Loucy (cell line): ENCODE results near the gene ZNF750.

Experiments
- H2AFZ ChIP-seq: fragments of 200-600 bp; sonication (generic); 2 replicates; pipeline ENCODE4 v1.6.0; 2016; ENCODE audit warnings: antibody characterized with exemption, mild to moderate bottlenecking, low read length, moderate library complexity
- H3F3A ChIP-seq: fragments of 200-600 bp; 2 replicates; pipeline ENCODE4 v1.6.0; 2016; ENCODE audit warnings: antibody characterized with exemption, low read depth, mild to moderate bottlenecking
- H3K27me3 ChIP-seq: fragments of 200-600 bp; sonication (generic); 2 replicates; pipeline ENCODE4 v1.6.1; 2014; ENCODE audit warnings: low read length, mild to moderate bottlenecking; ENCODE audit not compliant: insufficient read depth, poor library complexity, severe bottlenecking
- H3K36me3 ChIP-seq: fragments of 200-600 bp; sonication (generic); 2 replicates; pipeline ENCODE4 v1.6.1; 2016; ENCODE audit warnings: low read length; ENCODE audit not compliant: insufficient read depth
- H3K4me1 ChIP-seq: fragments of 200-600 bp; sonication (generic); 2 replicates; pipeline ENCODE4 v1.5.1; 2014; ENCODE audit warnings: low read length, mild to moderate bottlenecking; ENCODE audit not compliant: insufficient read depth, poor library complexity, severe bottlenecking
- H3K4me2 ChIP-seq: fragments of 200-600 bp; sonication (generic); 2 replicates; pipeline ENCODE4 v1.6.0; 2014; ENCODE audit warnings: antibody characterized with exemption, low read length, low read depth, mild to moderate bottlenecking; ENCODE audit not compliant: poor library complexity, severe bottlenecking
- H3K4me3 ChIP-seq: fragments of 200-600 bp; sonication (generic); 2 replicates; pipeline ENCODE4 v1.5.1; 2014; ENCODE audit warnings: low read length, mild to moderate bottlenecking, mixed read lengths; ENCODE audit not compliant: poor library complexity, severe bottlenecking
- H3K79me2 ChIP-seq: fragments of 200-600 bp; sonication (generic); 2 replicates; pipeline ENCODE4 v1.6.1; 2014; ENCODE audit warnings: low read length; ENCODE audit not compliant: insufficient read depth
- H3K9ac ChIP-seq: fragments of 200-600 bp; sonication (generic); 2 replicates; pipeline ENCODE4 v1.6.0; 2014; ENCODE audit warnings: mild to moderate bottlenecking, low read depth, low read length, moderate library complexity; ENCODE audit not compliant: poor library complexity, severe bottlenecking
- H3K9me2 ChIP-seq: fragments of 200-600 bp; sonication (generic); replicated peaks from 2 replicates; pipeline ENCODE4 v1.6.1; 2016; ENCODE audit warnings: low read depth, low read length, mixed read lengths
- H3K9me3 ChIP-seq: fragments of 200-600 bp; sonication (generic); 2 replicates; pipeline ENCODE4 v1.6.1; 2014; ENCODE audit warnings: mild to moderate bottlenecking, antibody characterized with exemption, low read length, low read depth; ENCODE audit not compliant: insufficient read depth
- H4K20me1 ChIP-seq: fragments of 200-600 bp; sonication (generic); 2 replicates; pipeline ENCODE4 v1.6.0; 2014; ENCODE audit warnings: antibody characterized with exemption, low read length, mild to moderate bottlenecking; ENCODE audit not compliant: insufficient read depth, poor library complexity, severe bottlenecking
- EZH2phosphoT487 ChIP-seq: fragments of 200-600 bp; IDR thresholded peaks from 2 replicates; pipeline ENCODE4 v1.6.1; 2018; ENCODE audit warnings: antibody characterized with exemption, mild to moderate bottlenecking, moderate library complexity, borderline replicate concordance
- TF ChIP-seq, protein P1 (sequence below): fragments of 200-600 bp; sonication (generic); conservative IDR thresholded peaks from 2 replicates; pipeline ENCODE4 v1.5.1; 2014; ENCODE audit warnings: mild to moderate bottlenecking, antibody characterized with exemption, low read length

ZNF750 gene

DNA sequence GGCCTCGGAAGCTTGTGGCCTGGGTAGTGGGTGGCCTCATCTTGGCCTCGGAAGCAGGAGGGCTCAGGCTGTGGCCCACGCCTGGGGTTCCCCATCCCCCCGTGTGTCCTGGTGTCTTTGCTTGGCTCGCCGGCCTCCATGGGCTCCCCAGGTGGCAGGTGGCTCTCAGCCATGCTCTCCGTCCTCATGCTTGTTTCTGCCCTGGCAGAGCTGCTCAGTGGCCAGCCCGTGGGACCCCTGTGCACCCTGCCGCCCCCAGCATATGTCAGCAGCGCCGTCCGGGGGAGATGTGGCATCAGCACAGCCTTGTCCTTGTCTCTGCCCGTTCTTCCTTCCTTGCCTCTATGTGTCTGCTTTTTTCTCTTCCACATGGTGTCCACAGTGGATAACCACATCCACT is 49.4 kb downstream of the ZNF750 start:
- Histone ChIP-seq H3K9me3 (no peaks in the 10 kb centered on the region), H3K4me3 (no peak overlapping the region), H3K4me2 (no peak overlapping the region), H3F3A (no peaks in the 10 kb centered on the region), H3K9ac (no peak overlapping the region), H3K79me2 (peaks cover 56% of the 10 kb centered on the region; the same call in 1 of the 2 replicates), H3K36me3 (peaks cover 39% of the 10 kb centered on the region; the same call in 1 of the 2 replicates), H2AFZ (no peak overlapping the region), H3K4me1 (no peaks in the 10 kb centered on the region), H4K20me1 (peaks cover 7% of the 10 kb centered on the region), H3K9me2 (no peaks in the 10 kb centered on the region), H3K27me3 (no peaks in the 10 kb centered on the region)
- TF ChIP-seq, protein P1, sequence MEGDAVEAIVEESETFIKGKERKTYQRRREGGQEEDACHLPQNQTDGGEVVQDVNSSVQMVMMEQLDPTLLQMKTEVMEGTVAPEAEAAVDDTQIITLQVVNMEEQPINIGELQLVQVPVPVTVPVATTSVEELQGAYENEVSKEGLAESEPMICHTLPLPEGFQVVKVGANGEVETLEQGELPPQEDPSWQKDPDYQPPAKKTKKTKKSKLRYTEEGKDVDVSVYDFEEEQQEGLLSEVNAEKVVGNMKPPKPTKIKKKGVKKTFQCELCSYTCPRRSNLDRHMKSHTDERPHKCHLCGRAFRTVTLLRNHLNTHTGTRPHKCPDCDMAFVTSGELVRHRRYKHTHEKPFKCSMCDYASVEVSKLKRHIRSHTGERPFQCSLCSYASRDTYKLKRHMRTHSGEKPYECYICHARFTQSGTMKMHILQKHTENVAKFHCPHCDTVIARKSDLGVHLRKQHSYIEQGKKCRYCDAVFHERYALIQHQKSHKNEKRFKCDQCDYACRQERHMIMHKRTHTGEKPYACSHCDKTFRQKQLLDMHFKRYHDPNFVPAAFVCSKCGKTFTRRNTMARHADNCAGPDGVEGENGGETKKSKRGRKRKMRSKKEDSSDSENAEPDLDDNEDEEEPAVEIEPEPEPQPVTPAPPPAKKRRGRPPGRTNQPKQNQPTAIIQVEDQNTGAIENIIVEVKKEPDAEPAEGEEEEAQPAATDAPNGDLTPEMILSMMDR: no peak
- TF ChIP-seq EZH2phosphoT487: no peak

DNA sequence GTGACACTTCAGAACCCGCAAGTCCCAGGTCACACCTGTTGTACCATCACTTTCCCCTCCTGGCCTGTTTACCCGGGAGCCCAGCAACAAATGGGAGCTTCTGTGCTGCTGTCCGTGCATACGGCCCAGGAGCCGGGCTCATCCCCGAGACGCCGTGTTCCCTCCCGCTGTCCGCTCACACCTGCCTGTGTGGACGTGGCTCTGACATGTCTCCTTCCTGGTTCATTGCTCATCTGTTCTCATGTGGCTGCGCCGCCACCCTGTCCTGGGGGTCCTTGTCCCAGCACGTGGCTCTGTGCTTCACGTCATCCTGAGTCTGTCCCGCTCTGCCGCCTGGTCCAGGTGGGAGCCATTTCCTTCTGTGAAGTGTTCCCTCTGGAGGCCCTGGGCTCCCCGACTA is 50.0 kb downstream of the ZNF750 start:
- H3K79me2 ChIP-seq: peaks cover 51% of the 10 kb centered on the region; the same call in 1 of the 2 replicates
- no peak overlapping the region for H2AFZ ChIP-seq
- no peaks in the 10 kb centered on the region for H3K9me3 ChIP-seq
- no peak overlapping the region for H3K4me3 ChIP-seq
- no peaks in the 10 kb centered on the region for H3K9me2 ChIP-seq
- peaks cover 6% of the 10 kb centered on the region for H4K20me1 ChIP-seq
- H3F3A ChIP-seq: no peaks in the 10 kb centered on the region
- H3K36me3 ChIP-seq: peaks cover 33% of the 10 kb centered on the region; the same call in 1 of the 2 replicates
- TF ChIP-seq, protein P1: no peak
- no peak for TF ChIP-seq EZH2phosphoT487
- no peaks in the 10 kb centered on the region for H3K27me3 ChIP-seq
- H3K4me1 ChIP-seq: no peaks in the 10 kb centered on the region
- no peak overlapping the region for H3K9ac ChIP-seq
- no peak overlapping the region for H3K4me2 ChIP-seq

DNA sequence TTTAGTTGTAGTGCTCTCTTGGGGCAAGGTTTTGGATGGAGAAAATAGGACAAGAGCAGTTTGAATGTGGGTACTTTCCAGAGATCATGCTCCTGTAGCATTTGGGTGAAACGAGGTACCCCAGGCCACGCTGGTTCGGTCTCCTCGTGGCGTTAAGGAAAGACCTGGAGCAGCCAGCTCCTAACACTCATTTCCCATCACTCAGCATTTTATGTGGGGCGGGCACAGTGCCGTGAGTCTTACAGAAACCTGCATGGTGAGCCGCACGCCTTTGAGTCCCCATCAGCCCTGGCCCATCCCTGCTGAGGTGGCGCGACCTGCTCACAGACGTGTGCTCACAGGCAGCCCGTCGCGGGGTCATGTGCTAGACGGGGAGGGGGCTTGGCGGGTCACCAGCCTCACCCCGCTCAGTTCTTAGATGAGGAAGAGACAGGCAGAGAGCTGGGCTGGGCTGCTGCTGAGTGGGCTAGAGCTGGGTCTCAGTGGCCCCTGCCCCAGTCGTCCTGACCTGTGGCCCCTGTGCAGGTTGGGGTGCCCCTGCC is 50.7 kb downstream of the ZNF750 start:
- H3K27me3 ChIP-seq: no peaks in the 10 kb centered on the region
- H3K9ac ChIP-seq: no peak overlapping the region
- no peaks in the 10 kb centered on the region for H3F3A ChIP-seq
- H2AFZ ChIP-seq: no peak overlapping the region
- H3K9me3 ChIP-seq: no peaks in the 10 kb centered on the region
- no peaks in the 10 kb centered on the region for H3K9me2 ChIP-seq
- peaks cover 6% of the 10 kb centered on the region for H4K20me1 ChIP-seq
- no peak overlapping the region for H3K4me2 ChIP-seq
- peaks cover 34% of the 10 kb centered on the region; the same call in 1 of the 2 replicates for H3K36me3 ChIP-seq
- TF ChIP-seq, protein P1: no peak
- TF ChIP-seq EZH2phosphoT487: no peak
- peaks cover 44% of the 10 kb centered on the region; the same call in 1 of the 2 replicates for H3K79me2 ChIP-seq
- no peaks in the 10 kb centered on the region for H3K4me1 ChIP-seq
- no peak overlapping the region for H3K4me3 ChIP-seq
